Ectodermal cell (in vitro differentiated cells): ENCODE data around the gene RAPGEF2.

Source experiments
- H3K27ac ChIP-seq: 2 replicates; pipeline ENCODE4 v1.7.0; 2013; ENCODE audit warnings: mild to moderate bottlenecking, low read depth, low read length; ENCODE audit not compliant: insufficient read depth, poor library complexity, severe bottlenecking
- H3K27me3 ChIP-seq: 2 replicates; pipeline ENCODE4 v1.7.0; 2013; ENCODE audit warnings: mild to moderate bottlenecking, low read length; ENCODE audit not compliant: insufficient read depth, control insufficient read depth, poor library complexity, severe bottlenecking
- H3K36me3 ChIP-seq: one replicate; pipeline ENCODE4 v1.7.0; 2013; ENCODE audit warnings: low read length; ENCODE audit not compliant: control insufficient read depth, insufficient read depth
- H3K4me1 ChIP-seq: one replicate; pipeline ENCODE4 v1.7.0; 2013; ENCODE audit warnings: low read length; ENCODE audit not compliant: control insufficient read depth, insufficient read depth
- H3K4me3 ChIP-seq: 2 replicates; pipeline ENCODE4 v1.7.0; 2013; ENCODE audit warnings: low read depth, low read length, control low read depth; ENCODE audit not compliant: insufficient read depth
- H3K9me3 ChIP-seq: 2 replicates; pipeline ENCODE4 v1.7.0; 2013; ENCODE audit warnings: mild to moderate bottlenecking, low read length, moderate library complexity; ENCODE audit not compliant: control insufficient read depth
- WGBS, 2 experiments: methylation state at CpG; one replicate each; pipeline ENCODE4 v1.1.7; 2013; ENCODE audit warnings: missing lambda C conversion rate in 2 of 2; 5-methylcytosine and 5-hydroxymethylcytosine counted together

RAPGEF2 gene

DNA sequence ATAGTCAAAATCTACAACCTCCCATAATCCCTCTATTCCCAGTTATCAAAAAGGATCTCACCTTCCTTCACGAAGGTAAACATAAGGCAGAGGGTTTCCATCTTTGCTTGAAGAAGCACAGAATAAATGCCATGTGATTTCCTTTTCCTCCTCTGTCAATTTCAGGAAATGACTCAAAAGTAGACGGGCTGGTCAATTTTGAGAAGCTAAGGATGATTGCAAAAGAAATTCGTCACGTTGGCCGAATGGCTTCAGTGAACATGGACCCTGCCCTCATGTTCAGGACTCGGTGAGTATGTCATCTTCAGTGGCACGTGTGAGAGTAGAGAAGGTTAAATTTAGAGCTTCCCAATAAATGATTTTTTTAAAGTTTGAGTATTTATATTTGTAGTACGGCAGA lies 240.2 kb downstream of the RAPGEF2 start:
- H3K27me3 ChIP-seq, result no peaks in the 10 kb centered on the region
- no peaks in the 10 kb centered on the region for H3K4me1 ChIP-seq
- H3K36me3 ChIP-seq, result peaks cover 25% of the 10 kb centered on the region
- 94 to 97% methylated on average over 8 of the region's 8 CpGs for WGBS, 2 experiments
- H3K27ac ChIP-seq, result no peak overlapping the region
- H3K4me3 ChIP-seq, result no peak overlapping the region
- H3K9me3 ChIP-seq, result no peaks in the 10 kb centered on the region

DNA sequence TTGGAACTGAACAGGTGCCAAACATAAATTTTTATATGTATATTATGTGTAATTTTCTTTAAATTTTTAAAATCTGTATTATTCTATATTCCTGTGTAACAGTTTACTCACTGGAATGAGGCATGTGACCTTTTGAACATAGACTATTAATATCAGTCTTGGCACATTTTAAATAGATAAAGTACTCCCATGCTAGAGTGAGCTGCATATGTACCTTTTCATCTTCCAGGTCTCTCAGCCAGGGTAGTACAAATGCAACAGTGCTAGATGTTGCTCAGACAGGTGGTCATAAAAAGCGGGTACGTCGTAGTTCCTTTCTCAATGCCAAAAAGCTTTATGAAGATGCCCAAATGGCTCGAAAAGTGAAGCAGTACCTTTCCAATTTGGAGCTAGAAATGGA lies 242.0 kb downstream of the RAPGEF2 start:
- H3K27ac ChIP-seq, result no peak overlapping the region
- H3K4me1 ChIP-seq, result no peaks in the 10 kb centered on the region
- H3K27me3 ChIP-seq, result no peaks in the 10 kb centered on the region
- no peaks in the 10 kb centered on the region for H3K9me3 ChIP-seq
- WGBS, 2 experiments, result 97 to 98% methylated on average over 4 of the region's 4 CpGs
- peaks cover 17% of the 10 kb centered on the region for H3K36me3 ChIP-seq
- no peak overlapping the region for H3K4me3 ChIP-seq

DNA sequence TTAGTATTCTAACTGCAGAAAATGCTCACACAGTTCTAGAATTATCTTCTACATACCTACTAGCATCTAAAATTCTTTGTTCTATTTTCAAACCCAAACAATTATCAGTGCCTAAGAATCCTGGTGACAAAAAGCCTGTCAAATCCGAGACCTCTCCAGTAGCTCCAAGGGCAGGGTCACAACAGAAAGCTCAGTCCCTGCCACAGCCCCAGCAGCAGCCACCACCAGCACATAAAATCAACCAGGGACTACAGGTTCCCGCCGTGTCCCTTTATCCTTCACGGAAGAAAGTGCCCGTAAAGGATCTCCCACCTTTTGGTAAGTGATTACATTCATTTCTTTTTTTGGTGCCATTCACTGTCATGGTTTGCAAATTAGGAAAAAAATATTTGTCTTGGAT lies 243.8 kb downstream of the RAPGEF2 start:
- no peaks in the 10 kb centered on the region for H3K27me3 ChIP-seq
- H3K4me1 ChIP-seq, result no peaks in the 10 kb centered on the region
- 97% methylated on average over 5 of the region's 5 CpGs for WGBS, 2 experiments
- peaks cover 13% of the 10 kb centered on the region for H3K36me3 ChIP-seq
- no peak overlapping the region for H3K4me3 ChIP-seq
- H3K9me3 ChIP-seq, result no peaks in the 10 kb centered on the region
- H3K27ac ChIP-seq, result no peak overlapping the region

DNA sequence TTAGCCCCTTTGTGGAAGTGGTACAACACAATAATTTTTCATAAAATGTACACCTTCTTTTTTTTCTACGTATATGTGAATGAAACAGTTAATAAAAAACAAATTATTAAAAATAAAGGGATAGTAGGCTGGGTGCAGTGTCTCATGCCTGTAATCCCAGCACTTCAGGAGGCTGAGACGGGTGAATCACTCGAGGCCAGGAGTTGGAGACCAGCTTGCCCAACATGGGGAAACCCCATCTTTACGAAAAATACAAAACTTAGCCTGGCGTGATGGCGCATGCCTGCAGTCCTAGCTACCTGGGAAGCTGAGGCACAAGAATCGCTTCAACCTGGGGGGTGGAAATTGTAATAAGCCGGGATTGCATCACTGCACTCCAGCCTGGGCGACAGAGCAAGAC lies 244.9 kb downstream of the RAPGEF2 start:
- H3K36me3 ChIP-seq, result peaks cover 8% of the 10 kb centered on the region
- no peaks in the 10 kb centered on the region for H3K9me3 ChIP-seq
- WGBS, 2 experiments, result 95 to 97% methylated on average over 8 of the region's 9 CpGs
- H3K4me1 ChIP-seq, result no peaks in the 10 kb centered on the region
- no peak overlapping the region for H3K4me3 ChIP-seq
- H3K27ac ChIP-seq, result no peak overlapping the region
- H3K27me3 ChIP-seq, result no peaks in the 10 kb centered on the region

DNA sequence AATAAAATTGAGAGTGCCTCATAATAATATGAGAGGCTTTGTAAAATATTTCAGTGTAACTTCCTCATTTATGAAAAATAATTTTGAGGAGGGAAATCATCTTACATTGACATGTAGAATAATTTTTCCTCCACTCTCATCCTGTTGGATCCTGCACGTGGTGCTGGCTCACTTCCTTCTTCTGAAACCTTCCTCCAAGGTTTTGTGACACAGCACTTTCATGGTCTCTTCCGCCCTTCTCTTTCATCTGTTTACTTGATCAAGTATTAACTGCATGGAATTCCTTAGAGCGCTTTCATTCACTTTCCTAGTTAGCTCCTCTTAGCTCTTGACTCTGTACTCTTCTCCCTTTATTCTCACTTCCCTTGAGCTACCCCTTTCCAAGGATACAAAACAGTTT lies 246.5 kb downstream of the RAPGEF2 start:
- H3K27me3 ChIP-seq, result no peaks in the 10 kb centered on the region
- WGBS, 2 experiments, result 90 to 97% methylated on average over 3 of the region's 3 CpGs
- H3K9me3 ChIP-seq, result no peaks in the 10 kb centered on the region
- no peak overlapping the region for H3K4me3 ChIP-seq
- no peaks in the 10 kb centered on the region for H3K4me1 ChIP-seq
- no peak overlapping the region for H3K27ac ChIP-seq
- H3K36me3 ChIP-seq, result peaks cover 11% of the 10 kb centered on the region

DNA sequence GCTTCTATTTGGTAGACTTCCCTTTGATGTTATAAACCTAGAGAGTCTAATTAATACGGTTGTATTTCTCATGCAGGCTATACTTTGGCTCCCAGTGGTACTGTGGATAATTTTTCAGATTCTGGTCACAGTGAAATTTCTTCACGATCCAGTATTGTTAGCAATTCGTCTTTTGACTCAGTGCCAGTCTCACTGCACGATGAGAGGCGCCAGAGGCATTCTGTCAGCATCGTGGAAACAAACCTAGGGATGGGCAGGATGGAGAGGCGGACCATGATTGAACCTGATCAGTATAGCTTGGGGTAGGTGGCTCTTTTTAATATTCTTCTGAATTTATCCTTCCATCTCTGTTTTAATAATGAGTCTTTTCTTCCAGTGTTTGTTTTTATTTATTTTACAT lies 249.7 kb downstream of the RAPGEF2 start:
- peaks cover 11% of the 10 kb centered on the region for H3K36me3 ChIP-seq
- 98% methylated on average over 7 of the region's 7 CpGs for WGBS, 2 experiments

DNA sequence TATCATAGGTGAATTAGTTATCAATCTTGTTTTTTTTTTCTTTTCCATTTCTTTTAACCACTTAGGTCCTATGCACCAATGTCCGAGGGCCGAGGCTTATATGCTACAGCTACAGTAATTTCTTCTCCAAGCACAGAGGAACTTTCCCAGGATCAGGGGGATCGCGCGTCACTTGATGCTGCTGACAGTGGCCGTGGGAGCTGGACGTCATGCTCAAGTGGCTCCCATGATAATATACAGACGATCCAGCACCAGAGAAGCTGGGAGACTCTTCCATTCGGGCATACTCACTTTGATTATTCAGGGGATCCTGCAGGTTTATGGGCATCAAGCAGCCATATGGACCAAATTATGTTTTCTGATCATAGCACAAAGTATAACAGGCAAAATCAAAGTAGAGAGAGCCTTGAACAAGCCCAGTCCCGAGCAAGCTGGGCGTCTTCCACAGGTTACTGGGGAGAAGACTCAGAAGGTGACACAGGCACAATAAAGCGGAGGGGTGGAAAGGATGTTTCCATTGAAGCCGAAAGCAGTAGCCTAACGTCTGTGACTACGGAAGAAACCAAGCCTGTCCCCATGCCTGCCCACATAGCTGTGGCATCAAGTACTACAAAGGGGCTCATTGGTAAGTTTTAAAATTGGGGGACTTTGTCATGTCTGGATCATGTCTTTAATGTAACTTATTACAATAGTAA lies 250.7 kb downstream of the RAPGEF2 start:
- Histone ChIP-seq H3K9me3 (no peaks in the 10 kb centered on the region), H3K36me3 (peaks cover 11% of the 10 kb centered on the region), H3K27me3 (no peaks in the 10 kb centered on the region), H3K4me1 (no peaks in the 10 kb centered on the region), H3K4me3 (no peak overlapping the region), H3K27ac (no peak overlapping the region)
- 96 to 97% methylated on average over 15 of the region's 15 CpGs for WGBS, 2 experiments

More for the DNA sequence above, 249.7 kb downstream of the RAPGEF2 start:
- Histone ChIP-seq H3K27me3 (no peaks in the 10 kb centered on the region), H3K9me3 (no peaks in the 10 kb centered on the region), H3K4me1 (no peaks in the 10 kb centered on the region), H3K4me3 (no peak overlapping the region), H3K27ac (no peak overlapping the region)

DNA sequence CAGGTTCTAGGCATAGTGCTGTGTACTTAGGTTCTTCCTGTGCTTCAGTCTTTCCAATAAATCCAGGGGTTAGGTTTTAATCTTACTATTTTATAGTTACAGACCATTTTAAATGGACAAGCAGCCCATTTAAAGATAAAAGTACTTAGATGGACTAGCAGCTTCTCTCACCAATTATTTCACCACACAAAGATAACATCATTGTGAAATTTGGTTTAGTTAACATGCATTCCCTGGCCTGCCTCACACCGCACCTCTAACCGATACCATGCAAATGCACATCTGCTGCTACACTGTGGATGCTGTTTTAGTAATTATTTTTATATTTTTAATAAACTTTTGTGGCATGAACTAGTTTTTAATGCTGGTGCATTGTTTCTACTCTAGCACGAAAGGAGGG lies 252.6 kb downstream of the RAPGEF2 start:
- H3K4me3 ChIP-seq, result no peak overlapping the region
- 98 to 100% methylated on average over 1 to 3 of the region's 3 CpGs for WGBS, 2 experiments
- H3K27ac ChIP-seq, result no peak overlapping the region
- H3K36me3 ChIP-seq, result peaks cover 14% of the 10 kb centered on the region
- H3K9me3 ChIP-seq, result no peaks in the 10 kb centered on the region
- H3K27me3 ChIP-seq, result no peaks in the 10 kb centered on the region
- no peaks in the 10 kb centered on the region for H3K4me1 ChIP-seq

DNA sequence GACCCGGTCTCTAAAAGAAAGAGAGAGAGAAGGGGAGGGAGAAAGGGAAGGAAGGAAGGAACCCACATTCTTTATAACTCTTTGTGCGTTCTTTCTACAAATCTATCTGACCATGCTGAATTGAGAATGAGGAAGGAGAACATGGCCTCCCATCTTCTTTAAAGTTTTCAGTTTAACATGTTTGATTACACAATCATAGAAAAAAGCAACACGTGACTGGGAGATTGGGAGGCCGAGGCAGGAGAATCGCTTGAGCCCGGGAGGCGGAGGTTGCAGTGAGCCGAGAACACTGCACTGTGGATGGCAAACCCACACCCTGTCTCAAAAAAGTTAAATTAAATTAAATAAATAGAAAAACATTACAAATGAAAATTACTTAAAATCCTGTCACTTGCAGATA lies 254.5 kb downstream of the RAPGEF2 start:
- WGBS, 2 experiments, result 96 to 97% methylated on average over 8 of the region's 8 CpGs
- H3K27me3 ChIP-seq, result no peaks in the 10 kb centered on the region
- peaks cover 14% of the 10 kb centered on the region for H3K36me3 ChIP-seq

DNA sequence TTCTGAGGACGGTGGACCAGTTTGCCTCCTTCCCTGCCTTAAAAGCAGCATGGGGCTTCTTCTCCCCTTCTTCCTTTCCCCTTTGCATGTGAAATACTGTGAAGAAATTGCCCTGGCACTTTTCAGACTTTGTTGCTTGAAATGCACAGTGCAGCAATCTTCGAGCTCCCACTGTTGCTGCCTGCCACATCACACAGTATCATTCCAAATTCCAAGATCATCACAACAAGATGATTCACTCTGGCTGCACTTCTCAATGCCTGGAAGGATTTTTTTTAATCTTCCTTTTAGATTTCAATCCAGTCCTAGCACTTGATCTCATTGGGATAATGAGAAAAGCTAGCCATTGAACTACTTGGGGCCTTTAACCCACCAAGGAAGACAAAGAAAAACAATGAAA lies 255.3 kb downstream of the RAPGEF2 start:
- WGBS, 2 experiments, result 86 to 90% methylated on average over 2 of the region's 2 CpGs
- Histone ChIP-seq H3K36me3 (peaks cover 12% of the 10 kb centered on the region), H3K27me3 (no peaks in the 10 kb centered on the region), H3K4me3 (no peak overlapping the region), H3K4me1 (no peaks in the 10 kb centered on the region), H3K27ac (no peak overlapping the region), H3K9me3 (no peaks in the 10 kb centered on the region)

More for the DNA sequence above, 254.5 kb downstream of the RAPGEF2 start:
- H3K4me3 ChIP-seq, result no peak overlapping the region
- H3K27ac ChIP-seq, result no peak overlapping the region
- H3K4me1 ChIP-seq, result no peaks in the 10 kb centered on the region
- no peaks in the 10 kb centered on the region for H3K9me3 ChIP-seq

DNA sequence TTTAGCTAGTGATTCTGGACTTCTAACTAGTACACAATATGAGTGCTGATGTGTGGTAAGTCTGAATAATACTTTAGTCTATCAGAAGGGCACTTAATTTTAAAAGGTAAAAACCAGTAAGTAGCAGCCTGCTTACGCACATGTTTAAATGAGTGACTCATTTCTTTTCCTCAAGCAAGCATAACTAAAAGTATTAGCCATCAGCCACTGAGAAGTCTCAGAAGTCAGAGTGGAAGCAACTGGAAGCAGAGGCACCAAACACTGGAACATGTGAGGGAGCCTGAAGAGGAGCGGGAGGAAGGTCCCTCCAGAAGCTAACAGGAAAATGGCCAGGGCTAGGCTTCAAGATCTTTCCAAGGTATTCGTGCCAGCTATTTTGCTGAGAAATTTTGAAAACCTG lies 257.7 kb downstream of the RAPGEF2 start:
- no peaks in the 10 kb centered on the region for H3K9me3 ChIP-seq
- 96 to 97% methylated on average over 3 of the region's 3 CpGs for WGBS, 2 experiments
- H3K4me1 ChIP-seq, result no peaks in the 10 kb centered on the region
- H3K4me3 ChIP-seq, result no peak overlapping the region
- no peaks in the 10 kb centered on the region for H3K27me3 ChIP-seq
- H3K36me3 ChIP-seq, result peaks cover 3% of the 10 kb centered on the region
- no peak overlapping the region for H3K27ac ChIP-seq
